Activated CD4-positive, alpha-beta T cell treated with anti-CD3 and anti-CD28 coated beads, Interleukin-2, amount 50 U/mL, for 4 hours (primary cell): ENCODE data around the gene KHNYN.

Experiments
- DNase-seq, 2 experiments: peaks; one replicate each; pipeline ENCODE4 v3.0.0-alpha.2; 2020

KHNYN gene

GRCh38 chr14:24425704-24426103, 4.0 kb upstream of the KHNYN start:
- no peak for DNase-seq

DNA sequence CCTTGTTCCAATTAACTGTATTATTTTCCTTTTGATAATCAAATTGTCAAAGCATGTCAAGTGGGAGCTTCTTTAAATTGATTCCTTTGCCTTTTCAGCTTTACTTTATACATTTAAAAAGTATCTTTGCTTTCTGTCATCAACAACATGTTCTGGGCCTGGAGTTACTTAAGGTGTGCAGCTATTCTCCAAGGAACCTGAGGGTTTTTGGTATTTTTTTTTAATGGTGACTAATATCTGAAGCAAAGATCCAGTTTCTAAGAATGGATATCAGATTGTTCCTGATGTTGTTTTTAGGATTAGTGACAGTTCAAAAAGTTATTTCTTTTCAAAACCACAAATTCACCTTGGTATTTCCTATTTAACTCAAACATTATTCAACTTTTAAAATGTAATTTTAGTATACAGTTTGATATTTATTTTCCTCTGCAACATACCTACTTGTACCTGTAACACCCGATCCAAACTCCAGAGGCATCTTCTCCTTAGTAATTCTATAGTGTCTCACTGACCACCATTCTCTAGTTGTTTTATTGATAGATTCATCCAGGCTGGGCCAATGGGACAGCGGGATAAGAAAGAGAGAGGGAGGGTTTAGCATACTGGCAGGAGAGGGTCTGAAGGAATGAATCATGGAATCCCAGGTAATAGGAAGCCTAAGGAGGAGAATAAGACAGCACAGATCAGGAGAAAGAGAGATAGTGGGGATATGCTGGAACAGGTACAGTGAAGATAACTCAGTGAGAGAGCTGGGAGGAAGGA, 3.4 kb upstream of the KHNYN start:
- DNase-seq = no peak

GRCh38 chr14:24426912-24427536, 2.7 kb upstream of the KHNYN start:
- no peak for DNase-seq

- no peak for DNase-seq
Measured at GRCh38 chr14:24427537-24428508, 1.9 kb upstream of the KHNYN start.

GRCh38 chr14:24428628-24429394, 943 bp upstream of the KHNYN start:
- no peak for DNase-seq

DNA sequence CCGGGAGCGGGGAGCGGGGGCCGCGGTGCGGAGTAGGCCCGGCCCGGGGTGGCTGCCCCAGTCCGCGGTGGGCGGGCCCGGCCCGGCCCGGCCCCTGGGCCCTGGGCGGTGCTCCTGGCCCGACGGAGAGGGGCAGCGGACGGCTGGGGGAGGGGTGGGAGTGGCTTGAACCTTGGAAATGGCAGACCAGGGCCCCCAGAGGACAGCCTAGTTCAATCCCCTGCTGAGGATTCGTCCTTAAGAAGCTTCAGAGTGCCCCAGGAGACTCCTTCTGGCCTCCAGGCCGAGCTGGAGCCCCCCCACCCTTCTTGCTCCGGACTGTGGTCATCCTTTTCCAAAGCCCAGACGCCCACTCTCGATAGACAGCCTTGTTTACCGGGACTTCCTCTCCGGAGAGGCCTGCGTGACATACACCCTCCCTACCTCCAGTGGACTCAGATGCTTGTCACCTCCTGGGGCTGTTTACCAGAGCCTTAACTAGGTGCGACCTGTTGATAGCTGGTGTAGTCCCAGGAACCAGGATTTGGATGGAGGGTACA, 458 bp downstream of the KHNYN start:
- DNase-seq = peak; percentile 28

GRCh38 chr14:24430682-24431568, 1.2 kb downstream of the KHNYN start:
- peak; percentile 60 to 64 for DNase-seq

DNA sequence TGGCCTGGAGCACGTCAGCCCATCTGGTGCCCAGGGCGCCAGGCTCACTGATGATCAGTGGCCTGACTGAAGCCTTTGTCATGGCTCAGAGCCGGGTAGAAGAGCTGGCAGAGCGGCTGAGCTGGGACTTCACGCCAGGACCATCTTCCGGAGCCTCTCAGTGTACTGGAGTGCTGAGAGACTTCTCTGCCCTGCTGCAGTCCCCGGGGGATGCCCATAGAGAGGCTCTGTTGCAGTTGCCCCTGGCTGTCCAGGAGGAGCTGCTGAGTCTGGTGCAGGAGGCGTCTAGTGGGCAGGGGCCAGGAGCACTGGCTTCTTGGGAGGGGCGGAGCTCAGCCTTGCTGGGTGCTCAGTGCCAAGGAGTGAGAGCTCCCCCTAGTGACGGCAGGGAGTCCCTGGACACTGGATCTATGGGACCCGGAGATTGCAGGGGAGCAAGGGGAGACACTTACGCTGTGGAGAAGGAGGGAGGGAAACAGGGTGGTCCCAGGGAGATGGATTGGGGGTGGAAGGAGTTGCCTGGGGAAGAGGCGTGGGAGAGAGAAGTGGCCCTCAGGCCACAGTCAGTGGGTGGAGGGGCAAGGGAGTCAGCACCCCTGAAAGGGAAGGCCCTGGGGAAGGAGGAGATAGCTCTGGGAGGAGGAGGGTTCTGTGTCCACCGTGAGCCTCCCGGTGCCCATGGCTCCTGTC, 2.0 kb downstream of the KHNYN start:
- peak; percentile 87 for DNase-seq

DNA sequence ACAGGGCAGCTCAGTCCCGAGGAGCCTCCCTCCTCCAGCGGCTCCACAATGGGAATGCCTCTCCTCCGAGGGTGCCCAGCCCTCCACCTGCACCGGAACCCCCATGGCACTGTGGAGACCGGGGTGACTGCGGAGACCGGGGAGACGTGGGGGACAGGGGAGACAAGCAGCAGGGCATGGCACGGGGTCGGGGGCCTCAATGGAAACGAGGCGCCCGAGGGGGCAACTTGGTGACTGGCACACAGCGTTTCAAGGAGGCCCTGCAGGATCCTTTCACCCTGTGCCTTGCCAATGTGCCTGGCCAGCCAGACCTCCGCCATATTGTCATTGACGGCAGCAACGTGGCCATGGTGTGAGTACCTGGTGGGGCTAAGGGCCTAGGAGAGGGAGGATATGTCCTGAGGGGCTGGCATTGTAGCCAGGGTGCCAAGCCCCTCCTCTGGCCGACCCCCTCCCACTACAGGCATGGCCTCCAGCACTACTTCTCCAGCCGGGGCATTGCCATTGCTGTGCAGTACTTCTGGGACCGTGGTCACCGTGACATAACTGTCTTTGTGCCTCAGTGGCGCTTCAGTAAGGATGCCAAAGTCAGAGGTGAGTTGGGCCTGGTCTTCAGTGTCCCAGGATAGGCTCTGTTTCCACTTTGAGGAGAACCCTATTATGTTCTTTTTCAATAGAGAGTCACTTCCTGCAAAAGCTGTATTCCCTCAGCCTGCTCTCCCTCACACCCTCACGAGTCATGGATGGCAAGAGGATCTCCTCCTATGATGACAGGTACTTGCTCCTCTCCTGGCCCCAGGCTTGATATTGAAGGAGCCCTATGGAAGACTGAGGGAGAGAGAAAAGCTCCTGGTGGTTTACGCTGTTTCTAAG, 2.7 kb downstream of the KHNYN start:
- DNase-seq = no peak

GRCh38 chr14:24434036-24434435, 4.3 kb downstream of the KHNYN start:
- no peak for DNase-seq

GRCh38 chr14:24434676-24435075, 4.9 kb downstream of the KHNYN start:
- DNase-seq = no peak

GRCh38 chr14:24435192-24435810, 5.5 kb downstream of the KHNYN start:
- no peak for DNase-seq

GRCh38 chr14:24435998-24436354, 6.2 kb downstream of the KHNYN start:
- no peak for DNase-seq

- peak; percentile 25 to 27 for DNase-seq
Measured at GRCh38 chr14:24436355-24437019, 6.7 kb downstream of the KHNYN start.

DNA sequence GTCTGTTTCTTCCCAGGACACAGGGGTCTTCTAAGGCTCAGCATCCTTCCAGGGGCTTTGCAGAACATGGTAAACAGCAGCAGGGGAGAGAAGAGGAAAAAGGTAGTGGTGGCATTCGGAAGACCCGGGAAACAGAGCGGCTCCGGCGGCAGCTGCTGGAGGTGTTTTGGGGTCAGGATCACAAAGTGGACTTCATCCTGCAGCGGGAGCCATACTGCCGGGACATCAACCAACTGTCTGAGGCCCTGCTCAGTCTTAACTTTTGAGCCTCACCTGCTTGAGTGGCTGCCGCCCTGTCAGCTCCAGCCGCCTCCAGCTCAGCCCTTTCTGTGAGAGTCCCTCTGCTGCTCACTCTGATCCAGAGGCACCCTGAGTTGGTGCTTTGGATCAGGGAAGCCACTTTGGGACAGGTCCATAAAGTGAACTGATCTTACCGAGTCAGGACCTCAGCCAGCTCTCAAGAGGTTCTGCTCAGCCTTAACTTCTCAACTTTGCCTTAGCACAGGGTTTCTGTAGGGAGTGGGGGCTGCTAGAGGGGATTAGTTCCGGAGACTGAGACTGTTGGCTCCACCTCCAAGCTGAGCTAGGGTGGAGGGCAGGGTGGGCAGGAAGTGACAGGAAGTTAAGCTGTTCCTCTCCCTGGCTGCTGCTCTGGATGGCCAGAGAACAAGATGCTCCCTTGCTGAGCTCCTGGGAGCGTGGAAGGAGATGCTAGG, 7.4 kb downstream of the KHNYN start:
- DNase-seq = no peak

DNA sequence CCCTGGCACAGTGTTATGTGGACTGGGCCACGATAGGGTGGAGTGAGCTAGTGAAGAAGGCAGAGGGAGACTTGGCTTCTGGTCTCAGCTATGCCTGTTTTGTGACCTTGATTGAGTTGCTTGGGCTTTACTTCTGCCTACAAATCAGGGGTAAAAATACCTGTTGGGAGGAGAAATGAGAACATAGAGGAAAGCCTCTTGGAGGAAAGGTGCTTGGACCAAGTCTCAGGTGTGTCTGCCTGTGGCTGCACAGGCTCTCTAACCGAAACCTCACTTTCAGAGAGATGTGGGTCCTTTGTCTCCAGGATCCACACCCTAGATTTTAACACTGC, 7.9 kb downstream of the KHNYN start:
- DNase-seq = no peak

DNA sequence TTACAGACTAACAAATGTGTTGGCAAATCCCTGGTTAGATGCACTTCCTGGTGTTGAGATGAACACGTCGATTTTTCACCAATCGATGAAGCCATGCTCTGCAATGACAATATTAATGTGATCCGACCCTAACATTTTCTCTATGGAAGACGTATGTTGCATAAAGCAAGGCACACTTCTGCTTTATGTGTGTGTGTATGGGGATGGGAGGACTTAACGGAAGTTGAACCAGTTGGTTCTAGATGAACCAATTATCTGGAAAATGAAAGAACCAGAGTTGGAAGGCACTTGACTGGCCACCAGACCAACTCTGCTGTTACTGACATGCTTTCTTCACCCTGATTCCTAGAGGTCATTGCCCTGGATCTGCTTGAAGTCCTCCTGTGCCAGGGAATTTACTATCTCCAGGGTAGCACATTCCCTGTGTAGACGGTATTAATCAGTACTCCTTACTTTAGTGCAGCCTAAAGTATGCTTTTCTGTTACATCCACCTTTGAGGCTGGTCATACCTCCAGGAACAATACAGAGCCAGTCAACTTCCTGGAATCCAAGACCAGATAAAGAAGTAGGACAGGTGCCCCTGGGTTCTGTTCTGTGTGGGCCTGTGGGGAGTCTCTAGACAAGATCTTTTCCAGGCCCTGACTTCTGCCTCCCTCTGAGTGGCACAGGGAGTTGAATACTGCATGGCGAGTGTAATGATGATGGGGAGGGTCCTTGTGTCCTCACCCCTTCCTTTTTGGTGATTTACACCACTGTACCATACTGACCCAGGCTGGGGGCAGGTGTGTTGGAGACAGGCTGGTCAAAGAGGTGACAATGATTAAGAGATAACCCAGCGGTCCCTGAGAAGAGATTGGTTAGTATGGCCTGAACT, 8.7 kb downstream of the KHNYN start:
- no peak for DNase-seq
